GM12878 (cell line): ENCODE results near the gene AIF1L. TPM values are rescaled to one million over a fixed set of nuclear protein-coding genes. Genes with fewer than 3 reads are reported as not detected.

Source experiments
- ATAC-seq: fragments of 200-7000 bp; cut with Tn5 transposase; 3 replicates; pipeline ENCODE4 v1.9.1; 2020; ENCODE audit warnings: mild to moderate bottlenecking, moderate library complexity
- BruUV-seq: library from RNA; stranded (reverse); fragments of 400-500 nt; replicated peaks from 2 replicates; lab custom pipeline; 2021; lab: Mats Ljungman, UMichigan
- CTCF ChIA-PET: fragments of 300-600 bp; sonication (Branson Sonifier 250); formaldehyde crosslinking; extraction: SDS; loops from one replicate; lab custom pipeline; 2021; ENCODE audit warnings: inconsistent platforms; lab: Yijun Ruan, JAX
- POLR2A ChIA-PET: fragments of 350-600 bp; formaldehyde crosslinking; extraction: SDS; loops from one replicate; lab custom pipeline; 2021; ENCODE audit warnings: inconsistent platforms; lab: Charles Lee
- RAD21 ChIA-PET: fragments of 300-600 bp; sonication (Branson Sonifier 250); formaldehyde crosslinking; loops from one replicate; lab custom pipeline; 2023; ENCODE audit warnings: antibody characterized with exemption; ENCODE audit not compliant: unreplicated experiment; lab: Charles Lee
- SMC1A ChIA-PET: fragments of 300-600 bp; sonication (Branson Sonifier 250); formaldehyde crosslinking; loops from one replicate; lab custom pipeline; 2023; ENCODE audit not compliant: unreplicated experiment, uncharacterized antibody; lab: Charles Lee
- DNase-seq: peaks from one replicate; pipeline ENCODE4 v3.0.0-alpha.2; 2011; ENCODE audit warnings: low read depth, low spot score
- FAIRE-seq: peaks from 3 replicates; lab custom pipeline; 2011; peaks lifted over from hg19 to GRCh38; lab: Jason Lieb, UNC
- H2AFZ ChIP-seq: 2 replicates; pipeline ENCODE4 v1.6.0; 2011; ENCODE audit warnings: low read depth, low read length, control low read depth; ENCODE audit not compliant: control insufficient read depth
- H3K27ac ChIP-seq: 2 replicates; pipeline ENCODE4 v1.5.1; 2011; ENCODE audit warnings: control low read depth; ENCODE audit not compliant: control insufficient read depth, insufficient read depth
- H3K27me3 ChIP-seq, 2 experiments: replicated peaks in 1 of 2; 2 replicates each; pipeline versions ENCODE4 v1.6.0 to v1.6.1; 2011; ENCODE audit warnings: low read length in 1 of 2; ENCODE audit not compliant: control insufficient read depth in 2 of 2, insufficient read depth in 2 of 2
- H3K36me3 ChIP-seq, 2 experiments: 2 replicates each; pipeline ENCODE4 v1.5.1; 2011; ENCODE audit warnings: low read length in 1 of 2; ENCODE audit not compliant: control insufficient read depth in 2 of 2, insufficient read depth in 2 of 2
- H3K4me1 ChIP-seq: 2 replicates; pipeline ENCODE4 v1.6.1; 2011; ENCODE audit warnings: mild to moderate bottlenecking, low read length, moderate library complexity, mixed read lengths; ENCODE audit not compliant: control insufficient read depth, insufficient read depth
- H3K4me2 ChIP-seq: 2 replicates; pipeline ENCODE4 v1.6.0; 2011; ENCODE audit warnings: control low read depth; ENCODE audit not compliant: control insufficient read depth, insufficient read depth
- H3K4me3 ChIP-seq: fragments of 200-600 bp; sonication (generic); 2 replicates; pipeline ENCODE4 v1.5.1; 2016
- H3K79me2 ChIP-seq: 2 replicates; pipeline ENCODE4 v1.6.0; 2011; ENCODE audit warnings: low read length; ENCODE audit not compliant: control insufficient read depth, insufficient read depth
- H3K9ac ChIP-seq: 2 replicates; pipeline ENCODE4 v1.8.0; 2011; ENCODE audit warnings: low read length, control low read depth, mixed read lengths; ENCODE audit not compliant: control insufficient read depth, insufficient read depth
- H3K9me3 ChIP-seq: replicated peaks from 3 replicates; pipeline ENCODE4 v1.5.1; 2011; ENCODE audit warnings: mild to moderate bottlenecking, low read length; ENCODE audit not compliant: control insufficient read depth, insufficient read depth
- H4K20me1 ChIP-seq: 2 replicates; pipeline ENCODE4 v1.6.0; 2011; ENCODE audit not compliant: control insufficient read depth, insufficient read depth
- CUX1 ChIP-seq: IDR thresholded peaks from 2 replicates; pipeline ENCODE4 v1.6.1; 2012; ENCODE audit warnings: improper control_type of control experiment, low read depth, low read length; ENCODE audit not compliant: insufficient replicate concordance
- MTA2 ChIP-seq: fragments of 450-650 bp; IDR thresholded peaks from 2 replicates; pipeline ENCODE4 v1.6.1; 2016; ENCODE audit warnings: low read depth, mild to moderate bottlenecking, moderate library complexity
- RB1 ChIP-seq: fragments of 450-650 bp; formaldehyde crosslinking; IDR thresholded peaks from 2 replicates; pipeline ENCODE4 v1.6.1; 2017; ENCODE audit warnings: mild to moderate bottlenecking, borderline replicate concordance
- RFX5 ChIP-seq: IDR thresholded peaks from 2 replicates; pipeline ENCODE4 v1.6.1; 2011; ENCODE audit warnings: low read depth, low read length, improper control_type of control experiment
- TARDBP ChIP-seq: IDR thresholded peaks from 2 replicates; pipeline ENCODE4 v1.6.1; 2016; ENCODE audit warnings: borderline replicate concordance
- WGBS: methylation state at CpG from one replicate; pipeline ENCODE4 v1.1.6; 2016; ENCODE audit warnings: low lambda C conversion rate; ENCODE audit not compliant: insufficient replicate concordance, insufficient coverage; ENCODE audit errors: missing lambda C conversion rate; 5-methylcytosine and 5-hydroxymethylcytosine counted together
- in situ Hi-C: fragments of 300-500 bp; cut with MboI; formaldehyde crosslinking; loops from 9 replicates; pipeline ENCODE4 v1.14.3; 2018; ENCODE audit warnings: mixed read lengths
- intact Hi-C: fragments of 100-400 bp; cut with micrococcal nuclease; formaldehyde crosslinking; loops from one replicate; pipeline ENCODE4 v1.14.2; 2022; ENCODE audit not compliant: unreplicated experiment
- polyA plus RNA-seq, 11 experiments: library from polyadenylated mRNA; depleted of rRNA in 4 of 11; unstranded in 6 of 11; stranded (reverse) in 5 of 11; fragments of >200 nt; fragmentation: Nextera tagmentation in 4 of 11; fragmentation: Illumina TruSeq in 1 of 11; extraction: Ambion mirVana in 4 of 11; extraction: Trizol in 1 of 11; gene quantifications; 1 replicate in 1 of 11; 2 replicates in 10 of 11; pipeline versions ENCODE4 v1.2.1 to v1.2.3, GENCODE V29; 2011 to 2016; ENCODE audit warnings: inconsistent platforms in 2 of 11, missing spikeins in 2 of 11, low read depth in 1 of 11
- total RNA-seq, 4 experiments: library from RNA; depleted of rRNA in 3 of 4; stranded (reverse); fragments of >200 nt in 3 of 4; fragmentation: Illumina TruSeq in 1 of 4; extraction: Trizol in 1 of 4; gene quantifications; 2 replicates each; pipeline versions ENCODE4 v1.2.1 to v1.2.3, GENCODE V29; 2013 to 2021
- TF ChIP-seq, protein P1 (sequence below): fragments of 450-650 bp; formaldehyde crosslinking; IDR thresholded peaks from 2 replicates; pipeline ENCODE4 v1.4.0; 2022; ENCODE audit warnings: mild to moderate bottlenecking, moderate library complexity

AIF1L gene
- total and polyA plus RNA-seq, 10 of the 15 experiments (the other 5 are each of a cell fraction or from before 2014, with no cell fraction given): 0.07 to 0.15 (median 0.08) TPM; not detected in 7

DNA sequence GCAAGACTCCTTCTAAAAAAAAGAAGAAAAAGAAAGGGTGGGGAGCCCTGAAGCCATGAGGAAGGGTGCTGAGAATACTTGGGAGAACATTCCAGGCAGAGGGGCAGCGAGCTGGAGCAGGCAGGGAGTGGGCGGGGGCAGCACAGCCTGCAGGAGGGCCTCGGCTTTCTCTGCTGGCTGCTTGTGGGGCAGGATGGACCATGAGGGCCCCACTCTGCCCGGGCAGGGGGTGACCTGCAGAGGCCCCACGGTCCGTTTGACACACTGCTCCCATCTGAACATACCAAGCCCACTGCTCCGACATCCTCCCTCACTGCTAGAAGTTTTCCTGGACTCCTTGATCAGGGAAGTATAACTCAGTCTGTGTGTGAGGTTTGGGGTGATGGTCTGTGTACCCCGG, 17.3 kb downstream of the AIF1L start:
- Histone ChIP-seq H3K4me1 (no peaks in the 10 kb centered on the region), H3K27ac (no peak overlapping the region), H3K27me3 (peaks cover 1 to 6% of the 10 kb centered on the region in 2 experiments; a peak in 2 of 4 replicates), H3K9ac (no peak overlapping the region)
- in situ Hi-C loops: no loop called here
- WGBS: 33% methylated on average over 8 of the region's 8 CpGs
- CTCF ChIA-PET: interaction anchor here (0.6 kb wide), 1 partner anchor 65 kb away, joined by 3 read pairs; no protein-coding TSS in a partner anchor
- no peak for ATAC-seq
- no peak for TF ChIP-seq RFX5
- TF ChIP-seq, protein P1, sequence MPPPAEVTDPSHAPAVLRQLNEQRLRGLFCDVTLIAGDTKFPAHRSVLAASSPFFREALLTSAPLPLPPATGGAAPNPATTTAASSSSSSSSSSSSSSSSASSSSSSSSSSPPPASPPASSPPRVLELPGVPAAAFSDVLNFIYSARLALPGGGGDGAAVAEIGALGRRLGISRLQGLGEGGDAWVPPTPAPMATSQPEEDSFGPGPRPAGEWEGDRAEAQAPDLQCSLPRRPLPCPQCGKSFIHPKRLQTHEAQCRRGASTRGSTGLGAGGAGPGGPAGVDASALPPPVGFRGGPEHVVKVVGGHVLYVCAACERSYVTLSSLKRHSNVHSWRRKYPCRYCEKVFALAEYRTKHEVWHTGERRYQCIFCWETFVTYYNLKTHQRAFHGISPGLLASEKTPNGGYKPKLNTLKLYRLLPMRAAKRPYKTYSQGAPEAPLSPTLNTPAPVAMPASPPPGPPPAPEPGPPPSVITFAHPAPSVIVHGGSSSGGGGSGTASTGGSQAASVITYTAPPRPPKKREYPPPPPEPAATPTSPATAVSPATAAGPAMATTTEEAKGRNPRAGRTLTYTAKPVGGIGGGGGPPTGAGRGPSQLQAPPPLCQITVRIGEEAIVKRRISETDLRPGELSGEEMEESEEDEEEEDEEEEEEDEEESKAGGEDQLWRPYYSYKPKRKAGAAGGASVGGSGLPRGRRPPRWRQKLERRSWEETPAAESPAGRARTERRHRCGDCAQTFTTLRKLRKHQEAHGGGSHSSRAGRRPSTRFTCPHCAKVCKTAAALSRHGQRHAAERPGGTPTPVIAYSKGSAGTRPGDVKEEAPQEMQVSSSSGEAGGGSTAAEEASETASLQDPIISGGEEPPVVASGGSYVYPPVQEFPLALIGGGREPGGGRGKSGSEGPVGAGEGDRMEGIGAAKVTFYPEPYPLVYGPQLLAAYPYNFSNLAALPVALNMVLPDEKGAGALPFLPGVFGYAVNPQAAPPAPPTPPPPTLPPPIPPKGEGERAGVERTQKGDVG (CRISPR knock-in tag): no peak
- no peak for TF ChIP-seq RB1
- TF ChIP-seq, all 136 proteins: peak for 0
- Histone ChIP-seq H2AFZ (no peak overlapping the region), H3K36me3 (no peaks in the 10 kb centered on the region), H3K9me3 (no peaks in the 10 kb centered on the region), H3K79me2 (no peaks in the 10 kb centered on the region), H3K4me2 (no peak overlapping the region), H3K4me3 (no peak overlapping the region), H4K20me1 (no peaks in the 10 kb centered on the region)
- RAD21 ChIA-PET: interaction anchor here (0.7 kb wide), 1 partner anchor 58 kb away, joined by 4 read pairs; no protein-coding TSS in a partner anchor
- intact Hi-C loops: no loop called here
- POLR2A ChIA-PET: no interaction called here
- DNase-seq (no peak), FAIRE-seq (no peak)
- no TSS peak for BruUV-seq
- SMC1A ChIA-PET: no interaction called here

DNA sequence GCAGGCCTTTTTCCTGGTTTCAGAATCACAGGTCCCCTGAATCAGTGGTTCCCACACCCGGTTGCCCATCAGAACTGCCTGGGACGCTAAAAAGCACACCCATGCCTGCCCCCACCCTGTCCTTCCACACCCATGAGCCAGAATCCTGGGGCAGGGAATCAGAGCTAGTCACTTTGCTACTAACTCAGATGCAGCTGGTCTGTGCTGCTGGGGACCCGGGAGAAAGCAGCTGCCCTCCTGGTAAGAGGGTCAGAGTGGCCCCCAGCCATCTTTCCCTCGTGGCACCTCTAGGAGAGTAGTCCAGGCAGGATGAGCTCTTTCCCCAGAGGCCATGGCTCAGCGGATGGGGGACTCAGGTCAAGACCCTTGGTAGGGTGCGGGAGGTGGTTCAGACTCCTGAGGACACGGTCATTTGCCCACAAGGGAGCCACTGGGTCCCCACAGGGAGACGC, 17.8 kb downstream of the AIF1L start:
- Histone ChIP-seq H3K4me3 (no peak overlapping the region), H3K9me3 (no peaks in the 10 kb centered on the region), H3K27ac (no peak overlapping the region), H4K20me1 (no peaks in the 10 kb centered on the region), H3K9ac (no peak overlapping the region), H3K27me3 (peaks cover 1 to 6% of the 10 kb centered on the region in 2 experiments; a peak in 2 of 4 replicates), H3K79me2 (no peaks in the 10 kb centered on the region), H3K4me1 (no peaks in the 10 kb centered on the region), H3K4me2 (no peak overlapping the region), H3K36me3 (no peaks in the 10 kb centered on the region), H2AFZ (no peak overlapping the region)
- BruUV-seq: no TSS peak
- intact Hi-C loops (no loop called here), in situ Hi-C loops (no loop called here)
- no peak for DNase-seq
- TF ChIP-seq MTA2 (no peak), CUX1 (no peak), TARDBP (no peak)
- SMC1A ChIA-PET: no interaction called here
- WGBS: 17% methylated on average over 8 of the region's 8 CpGs
- CTCF ChIA-PET: no interaction called here
- FAIRE-seq: no peak
- RAD21 ChIA-PET: interaction anchor here (0.7 kb wide), 1 partner anchor 58 kb away, joined by 4 read pairs; no protein-coding TSS in a partner anchor
- no peak for ATAC-seq
- POLR2A ChIA-PET: no interaction called here
